HUES48 (cell line): ENCODE measurements around the gene TPO.

Experiments
- H3K27ac ChIP-seq: one replicate; pipeline ENCODE4 v1.7.0; 2013; ENCODE audit warnings: low read depth, low read length, inconsistent platforms
- H3K27me3 ChIP-seq: 2 replicates; pipeline ENCODE4 v1.6.1; 2013; ENCODE audit warnings: mild to moderate bottlenecking, low read length; ENCODE audit not compliant: control insufficient read depth, insufficient read depth
- H3K36me3 ChIP-seq: 2 replicates; pipeline ENCODE4 v1.6.1; 2013; ENCODE audit warnings: low read length; ENCODE audit not compliant: control insufficient read depth, insufficient read depth
- H3K4me1 ChIP-seq: 2 replicates; pipeline ENCODE4 v1.6.1; 2013; ENCODE audit warnings: mild to moderate bottlenecking, low read length; ENCODE audit not compliant: control insufficient read depth, insufficient read depth
- H3K4me3 ChIP-seq: 2 replicates; pipeline ENCODE4 v1.5.1; 2013; ENCODE audit warnings: mild to moderate bottlenecking, low read depth, low read length
- H3K9ac ChIP-seq: 2 replicates; pipeline ENCODE4 v1.6.1; 2013; ENCODE audit warnings: mild to moderate bottlenecking, low read depth, low read length, moderate library complexity
- H3K9me3 ChIP-seq: 2 replicates; pipeline ENCODE4 v1.6.1; 2013; ENCODE audit warnings: low read length; ENCODE audit not compliant: control insufficient read depth, insufficient read depth

TPO gene

DNA sequence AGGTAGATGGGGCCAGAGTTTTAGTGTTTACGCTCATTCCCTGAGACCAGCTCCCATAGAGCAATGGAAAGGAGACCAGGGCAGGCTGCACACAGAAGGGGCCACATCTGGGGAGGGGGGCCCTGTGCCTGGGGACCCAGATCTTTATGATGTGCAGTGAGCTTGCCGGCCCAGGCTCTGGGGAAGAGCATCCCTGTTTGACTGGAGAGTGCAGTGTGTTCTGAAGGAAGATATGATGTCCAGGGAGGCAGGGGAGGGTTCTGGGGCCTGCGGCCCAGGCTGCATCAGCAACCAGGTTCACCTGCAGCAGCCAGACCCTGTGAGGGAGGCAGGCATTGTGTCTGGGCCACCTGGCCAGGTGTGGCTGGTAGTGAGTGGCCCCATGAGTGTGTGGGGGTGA is 13.8 kb downstream of the TPO start:
- no peak overlapping the region for H3K27ac ChIP-seq
- H3K36me3 ChIP-seq: no peaks in the 10 kb centered on the region
- H3K9me3 ChIP-seq: no peaks in the 10 kb centered on the region
- no peak overlapping the region for H3K4me3 ChIP-seq
- peaks cover 8% of the 10 kb centered on the region for H3K4me1 ChIP-seq
- H3K9ac ChIP-seq: no peak overlapping the region
- H3K27me3 ChIP-seq: no peaks in the 10 kb centered on the region

DNA sequence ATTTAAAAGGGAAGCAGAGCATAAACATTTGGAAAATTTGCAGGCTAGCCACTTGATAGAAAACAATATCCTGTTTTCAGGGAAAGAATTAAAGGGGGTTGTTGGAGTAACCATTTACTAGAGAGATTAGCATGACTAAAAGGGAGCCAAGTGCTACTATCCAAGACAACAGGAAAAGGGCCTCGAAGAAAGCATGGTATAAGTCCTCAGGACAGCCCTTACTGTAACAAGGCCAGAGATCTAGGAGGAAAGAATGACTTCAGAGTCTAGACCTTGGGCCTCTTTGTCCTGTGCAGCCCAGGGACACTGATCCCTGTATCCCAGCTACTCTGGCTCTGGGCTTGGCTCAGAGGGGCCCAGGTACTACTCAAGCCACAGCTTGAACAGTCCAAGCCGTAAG is 16.6 kb downstream of the TPO start:
- Histone ChIP-seq H3K4me3 (no peak overlapping the region; the same call in 1 of the 2 replicates), H3K27me3 (no peaks in the 10 kb centered on the region), H3K36me3 (no peaks in the 10 kb centered on the region), H3K4me1 (peaks cover 8% of the 10 kb centered on the region), H3K27ac (peak overlapping the region; percentile 25), H3K9me3 (no peaks in the 10 kb centered on the region), H3K9ac (no peak overlapping the region)

- H3K9ac ChIP-seq: no peak overlapping the region
- H3K27ac ChIP-seq: no peak overlapping the region
- H3K4me1 ChIP-seq: peaks cover 8% of the 10 kb centered on the region
- H3K4me3 ChIP-seq: no peak overlapping the region; the same call in 1 of the 2 replicates
- no peaks in the 10 kb centered on the region for H3K27me3 ChIP-seq
- no peaks in the 10 kb centered on the region for H3K36me3 ChIP-seq
- H3K9me3 ChIP-seq: no peaks in the 10 kb centered on the region
Measured at GRCh38 chr2:1430491-1430890, 17.2 kb downstream of the TPO start.

- H3K4me1 ChIP-seq: peaks cover 8% of the 10 kb centered on the region
- H3K9ac ChIP-seq: no peak overlapping the region
- no peak overlapping the region for H3K27ac ChIP-seq
- H3K27me3 ChIP-seq: no peaks in the 10 kb centered on the region
- no peak overlapping the region for H3K4me3 ChIP-seq
- no peaks in the 10 kb centered on the region for H3K9me3 ChIP-seq
- H3K36me3 ChIP-seq: no peaks in the 10 kb centered on the region
Measured at GRCh38 chr2:1431886-1432400, 18.7 kb downstream of the TPO start.

DNA sequence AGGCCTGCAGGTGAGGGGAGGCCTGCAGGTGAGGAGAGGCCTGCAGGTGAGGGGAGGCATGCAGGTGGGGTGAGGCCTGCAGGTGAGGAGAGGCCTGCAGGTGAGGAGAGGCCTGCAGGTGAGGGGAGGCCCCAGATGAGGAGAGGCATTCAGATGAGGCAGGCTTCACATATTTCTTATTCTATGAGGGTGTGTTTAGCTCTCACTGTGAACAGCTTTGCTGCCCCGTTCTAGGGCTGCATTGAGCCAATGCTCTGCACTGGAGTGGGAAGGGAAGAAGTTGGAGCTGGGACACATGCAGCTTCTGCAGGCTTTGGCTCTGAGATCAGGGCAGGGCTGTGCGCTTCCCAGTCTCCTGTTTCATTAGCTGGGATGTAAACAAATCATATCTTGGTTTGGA is 19.5 kb downstream of the TPO start:
- no peak overlapping the region for H3K27ac ChIP-seq
- H3K4me3 ChIP-seq: no peak overlapping the region
- H3K27me3 ChIP-seq: no peaks in the 10 kb centered on the region
- peaks cover 8% of the 10 kb centered on the region for H3K4me1 ChIP-seq
- no peaks in the 10 kb centered on the region for H3K9me3 ChIP-seq
- H3K9ac ChIP-seq: no peak overlapping the region
- H3K36me3 ChIP-seq: no peaks in the 10 kb centered on the region

GRCh38 chr2:1436369-1436768 is 23.1 kb downstream of the TPO start:
- H3K36me3 ChIP-seq: no peaks in the 10 kb centered on the region
- H3K9me3 ChIP-seq: no peaks in the 10 kb centered on the region
- H3K4me3 ChIP-seq: no peak overlapping the region
- no peak overlapping the region for H3K27ac ChIP-seq
- H3K9ac ChIP-seq: no peak overlapping the region
- no peaks in the 10 kb centered on the region for H3K4me1 ChIP-seq
- H3K27me3 ChIP-seq: no peaks in the 10 kb centered on the region

- no peaks in the 10 kb centered on the region for H3K36me3 ChIP-seq
- no peak overlapping the region for H3K27ac ChIP-seq
- no peaks in the 10 kb centered on the region for H3K9me3 ChIP-seq
- H3K4me3 ChIP-seq: no peak overlapping the region
- no peak overlapping the region for H3K9ac ChIP-seq
- no peaks in the 10 kb centered on the region for H3K4me1 ChIP-seq
- H3K27me3 ChIP-seq: no peaks in the 10 kb centered on the region
Measured at GRCh38 chr2:1437101-1437500, 23.8 kb downstream of the TPO start.

- Histone ChIP-seq H3K27me3 (no peaks in the 10 kb centered on the region), H3K36me3 (no peaks in the 10 kb centered on the region), H3K4me1 (no peaks in the 10 kb centered on the region), H3K9ac (no peak overlapping the region), H3K4me3 (no peak overlapping the region), H3K9me3 (no peaks in the 10 kb centered on the region), H3K27ac (no peak overlapping the region)
Measured at GRCh38 chr2:1437537-1437936, 24.3 kb downstream of the TPO start.

GRCh38 chr2:1438972-1439371 is 25.7 kb downstream of the TPO start:
- Histone ChIP-seq H3K4me1 (no peaks in the 10 kb centered on the region), H3K9me3 (no peaks in the 10 kb centered on the region), H3K27me3 (no peaks in the 10 kb centered on the region), H3K27ac (no peak overlapping the region), H3K9ac (no peak overlapping the region), H3K36me3 (no peaks in the 10 kb centered on the region), H3K4me3 (no peak overlapping the region)

GRCh38 chr2:1440581-1440980 is 27.3 kb downstream of the TPO start:
- no peaks in the 10 kb centered on the region for H3K27me3 ChIP-seq
- H3K36me3 ChIP-seq: no peaks in the 10 kb centered on the region
- no peaks in the 10 kb centered on the region for H3K4me1 ChIP-seq
- no peak overlapping the region for H3K27ac ChIP-seq
- no peak overlapping the region for H3K4me3 ChIP-seq
- H3K9me3 ChIP-seq: no peaks in the 10 kb centered on the region
- H3K9ac ChIP-seq: no peak overlapping the region

DNA sequence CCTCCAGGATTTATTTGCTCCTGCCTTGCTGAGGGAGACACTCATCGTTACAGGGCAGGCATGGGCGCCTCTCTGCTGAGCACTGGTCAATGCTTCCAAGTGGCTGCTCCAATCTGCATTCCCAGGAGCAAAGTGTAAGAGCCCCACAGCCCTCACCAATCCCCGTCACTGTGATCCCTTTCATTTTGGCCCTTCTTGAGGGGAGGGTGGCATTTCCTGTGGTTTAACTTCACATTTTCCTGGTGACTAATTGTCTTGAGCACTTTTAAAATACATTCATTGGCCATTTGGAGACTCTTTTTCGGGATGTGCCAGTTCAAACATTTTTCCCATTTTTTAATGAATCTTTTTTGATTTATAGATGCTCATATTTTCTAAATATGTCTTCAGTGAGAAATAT is 33.0 kb downstream of the TPO start:
- H3K4me1 ChIP-seq: no peaks in the 10 kb centered on the region
- H3K27me3 ChIP-seq: no peaks in the 10 kb centered on the region
- no peak overlapping the region for H3K9ac ChIP-seq
- no peak overlapping the region for H3K4me3 ChIP-seq
- no peak overlapping the region for H3K27ac ChIP-seq
- H3K36me3 ChIP-seq: no peaks in the 10 kb centered on the region
- no peaks in the 10 kb centered on the region for H3K9me3 ChIP-seq

DNA sequence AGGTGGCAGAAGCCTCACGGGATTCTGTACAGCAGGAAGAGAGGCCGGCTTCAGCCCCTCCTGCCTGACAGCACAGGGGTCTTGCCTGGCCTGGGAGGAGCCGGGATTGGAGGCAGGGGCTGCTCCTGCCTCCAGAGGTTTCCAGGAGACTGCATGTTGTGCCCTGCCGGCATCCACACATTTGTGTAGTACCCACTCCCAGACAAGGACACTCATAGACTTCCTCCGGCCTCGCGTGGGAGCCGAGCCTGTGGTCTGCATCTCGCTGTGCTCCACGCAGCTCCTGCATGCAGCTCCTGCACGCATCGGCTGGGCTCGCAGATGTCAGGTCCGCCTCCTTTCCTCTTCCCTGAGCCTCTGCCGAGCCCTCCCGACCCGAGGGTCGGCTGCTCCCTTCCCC is 34.7 kb downstream of the TPO start:
- Histone ChIP-seq H3K36me3 (no peaks in the 10 kb centered on the region), H3K9ac (no peak overlapping the region), H3K9me3 (no peaks in the 10 kb centered on the region), H3K4me3 (no peak overlapping the region), H3K27ac (no peak overlapping the region), H3K4me1 (no peaks in the 10 kb centered on the region), H3K27me3 (no peaks in the 10 kb centered on the region)
